ENCODE results near the gene RBM26.

Gene RBM26

DNA sequence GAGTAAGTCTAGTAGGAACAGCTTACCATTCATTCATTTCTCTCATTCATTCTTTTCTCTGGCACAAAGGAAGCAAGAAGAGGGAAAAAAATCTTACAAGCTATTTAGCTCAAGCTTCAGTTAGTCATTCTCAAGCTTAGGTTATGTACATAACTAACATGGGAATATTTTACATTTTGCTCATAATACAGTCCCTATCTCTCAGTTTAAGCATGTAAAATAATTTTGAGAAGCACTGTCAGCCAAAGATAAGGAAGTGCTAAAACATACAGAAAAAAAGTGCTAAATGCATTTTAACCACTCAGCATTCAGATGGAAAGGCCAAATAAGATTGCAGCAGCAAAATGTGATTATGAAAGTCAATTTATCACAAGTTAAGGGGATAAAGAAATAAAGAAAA lies 7.9 kb downstream of the RBM26 start:
- DNase-seq (ENCODE audit: low read depth), result no peak
- in situ Hi-C loops (cut with HindIII; ENCODE audit: low sequenced_read_pairs), result no loop called here
- TF ChIP-seq, protein P1, sequence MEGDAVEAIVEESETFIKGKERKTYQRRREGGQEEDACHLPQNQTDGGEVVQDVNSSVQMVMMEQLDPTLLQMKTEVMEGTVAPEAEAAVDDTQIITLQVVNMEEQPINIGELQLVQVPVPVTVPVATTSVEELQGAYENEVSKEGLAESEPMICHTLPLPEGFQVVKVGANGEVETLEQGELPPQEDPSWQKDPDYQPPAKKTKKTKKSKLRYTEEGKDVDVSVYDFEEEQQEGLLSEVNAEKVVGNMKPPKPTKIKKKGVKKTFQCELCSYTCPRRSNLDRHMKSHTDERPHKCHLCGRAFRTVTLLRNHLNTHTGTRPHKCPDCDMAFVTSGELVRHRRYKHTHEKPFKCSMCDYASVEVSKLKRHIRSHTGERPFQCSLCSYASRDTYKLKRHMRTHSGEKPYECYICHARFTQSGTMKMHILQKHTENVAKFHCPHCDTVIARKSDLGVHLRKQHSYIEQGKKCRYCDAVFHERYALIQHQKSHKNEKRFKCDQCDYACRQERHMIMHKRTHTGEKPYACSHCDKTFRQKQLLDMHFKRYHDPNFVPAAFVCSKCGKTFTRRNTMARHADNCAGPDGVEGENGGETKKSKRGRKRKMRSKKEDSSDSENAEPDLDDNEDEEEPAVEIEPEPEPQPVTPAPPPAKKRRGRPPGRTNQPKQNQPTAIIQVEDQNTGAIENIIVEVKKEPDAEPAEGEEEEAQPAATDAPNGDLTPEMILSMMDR (IDR thresholded peaks at IDR 0.05; ENCODE audit: low read depth, low read length, missing control alignments), result no peak

DNA sequence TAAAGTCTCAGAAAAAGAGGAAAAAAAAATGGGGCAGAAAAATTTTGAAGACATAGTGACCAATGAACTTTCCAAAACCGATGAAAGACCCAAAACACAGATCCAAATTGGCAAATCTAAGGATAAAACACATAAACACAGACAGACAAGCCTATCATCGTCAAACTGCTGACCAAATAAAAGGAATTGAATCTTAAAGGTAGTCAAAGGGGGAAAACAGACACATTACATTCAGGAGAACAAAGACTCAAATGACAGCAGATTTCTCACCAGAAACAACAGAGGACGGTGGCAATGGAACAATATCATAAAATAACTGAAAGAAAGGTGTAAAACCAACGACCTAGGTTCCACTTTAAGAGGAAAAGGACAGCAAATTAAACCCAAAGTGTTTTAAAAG lies 10.2 kb downstream of the RBM26 start:
- H3K4me3 ChIP-seq (ENCODE audit: low read depth, low read length), result no peak overlapping the region
- TF ChIP-seq, protein P1 (IDR thresholded peaks at IDR 0.05; ENCODE audit: low read depth, low read length, missing control alignments), result no peak
- DNase-seq (ENCODE audit: low read depth), result no peak
- in situ Hi-C loops (cut with HindIII; ENCODE audit: low sequenced_read_pairs), result no loop called here

More for the DNA sequence above, 7.9 kb downstream of the RBM26 start:
- no peak overlapping the region for H3K4me3 ChIP-seq (ENCODE audit: low read depth, low read length)

DNA sequence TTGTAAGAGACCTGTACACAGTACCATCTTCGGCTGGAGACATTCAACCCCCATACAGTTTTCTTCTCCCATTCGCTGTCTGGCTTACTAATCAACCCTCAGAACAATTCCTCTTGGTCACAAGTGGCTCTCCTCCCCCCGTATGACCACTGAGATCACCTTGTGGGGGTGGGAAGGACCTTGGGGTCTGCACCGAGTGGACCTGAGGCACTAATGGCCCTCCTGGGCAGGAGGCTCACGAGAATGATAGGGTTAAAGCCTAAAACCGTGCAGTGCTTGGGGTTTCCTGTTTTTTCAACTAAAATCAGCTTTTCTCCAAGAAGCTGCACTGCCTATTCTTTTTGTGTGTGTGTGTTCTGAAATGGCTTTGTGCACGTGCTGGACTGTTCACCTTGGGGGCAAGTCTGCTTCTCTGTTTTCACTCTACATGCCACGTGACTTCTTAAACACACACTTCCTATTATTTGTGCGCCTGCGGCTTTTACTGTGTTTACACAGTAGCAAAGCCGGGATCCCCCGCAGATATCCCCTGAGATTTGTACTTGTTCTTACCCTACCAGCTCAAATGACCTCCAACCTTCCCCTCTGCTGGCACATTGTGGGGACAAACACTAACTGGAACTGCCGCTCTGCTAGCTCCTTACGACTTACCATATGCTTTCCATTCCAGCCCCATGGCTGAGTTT lies 12.3 kb downstream of the RBM26 start:
- TF ChIP-seq, protein P1 (IDR thresholded peaks at IDR 0.05; ENCODE audit: low read depth, low read length, missing control alignments), result no peak
- in situ Hi-C loops (cut with HindIII; ENCODE audit: low sequenced_read_pairs), result no loop called here
- no peak overlapping the region for H3K4me3 ChIP-seq (ENCODE audit: low read depth, low read length)
- DNase-seq (ENCODE audit: low read depth), result no peak

DNA sequence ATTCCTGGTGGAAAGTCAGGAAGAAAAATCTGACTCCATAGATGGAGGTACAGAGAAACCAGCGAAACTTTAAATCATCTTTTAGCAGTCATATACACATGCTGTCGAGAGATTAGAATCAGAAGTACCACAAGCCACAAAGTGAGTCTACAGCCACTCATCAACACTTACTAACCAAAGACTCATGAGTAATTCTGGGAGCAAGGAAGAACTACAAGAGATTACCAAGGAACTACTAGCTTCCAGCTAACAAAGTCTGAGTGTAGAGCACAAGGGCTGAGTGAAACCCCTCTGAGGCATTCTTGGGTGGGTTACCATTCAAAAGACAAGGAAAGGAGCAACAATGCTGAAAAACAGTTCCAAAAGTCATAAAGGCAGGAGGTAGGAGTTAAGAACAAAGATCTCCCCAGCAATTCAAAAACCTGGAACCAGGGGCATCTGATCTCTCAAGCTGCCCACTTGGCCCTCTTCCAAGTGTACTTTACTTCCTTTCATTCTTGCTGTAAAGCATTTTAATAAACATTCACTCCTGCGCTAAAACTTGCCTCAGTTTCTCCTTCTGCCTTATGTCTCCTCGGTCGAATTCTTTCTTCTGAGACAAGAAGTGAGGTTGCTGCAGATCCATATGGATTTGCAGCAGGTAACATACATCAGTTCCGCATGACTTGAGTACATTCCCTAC lies 13.0 kb downstream of the RBM26 start:
- no peak overlapping the region for H3K4me3 ChIP-seq (ENCODE audit: low read depth, low read length)
- TF ChIP-seq, protein P1 (IDR thresholded peaks at IDR 0.05; ENCODE audit: low read depth, low read length, missing control alignments), result no peak
- in situ Hi-C loops (cut with HindIII; ENCODE audit: low sequenced_read_pairs), result no loop called here
- no peak for DNase-seq (ENCODE audit: low read depth)

DNA sequence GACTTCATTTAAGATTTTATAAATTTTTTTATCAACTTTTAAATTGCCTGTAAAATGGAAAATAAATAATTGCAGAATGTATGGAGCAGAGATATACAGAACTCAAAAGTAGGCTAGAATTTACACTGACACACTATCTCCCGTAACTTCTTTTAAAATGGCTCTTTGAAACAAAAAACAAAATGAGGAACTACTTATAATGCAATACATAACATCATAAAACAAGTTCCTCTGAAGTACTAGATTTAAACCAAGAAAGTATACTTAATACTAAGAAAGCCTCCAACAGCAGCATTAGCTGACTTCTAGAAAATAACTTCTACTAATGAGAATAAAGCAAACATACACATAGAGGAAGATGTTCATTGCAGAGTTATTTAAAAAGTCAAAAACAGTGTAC lies 17.0 kb downstream of the RBM26 start:
- no peak for DNase-seq (ENCODE audit: low read depth)
- no peak overlapping the region for H3K4me3 ChIP-seq (ENCODE audit: low read depth, low read length)
- TF ChIP-seq, protein P1 (IDR thresholded peaks at IDR 0.05; ENCODE audit: low read depth, low read length, missing control alignments), result no peak
- in situ Hi-C loops (cut with HindIII; ENCODE audit: low sequenced_read_pairs), result no loop called here

DNA sequence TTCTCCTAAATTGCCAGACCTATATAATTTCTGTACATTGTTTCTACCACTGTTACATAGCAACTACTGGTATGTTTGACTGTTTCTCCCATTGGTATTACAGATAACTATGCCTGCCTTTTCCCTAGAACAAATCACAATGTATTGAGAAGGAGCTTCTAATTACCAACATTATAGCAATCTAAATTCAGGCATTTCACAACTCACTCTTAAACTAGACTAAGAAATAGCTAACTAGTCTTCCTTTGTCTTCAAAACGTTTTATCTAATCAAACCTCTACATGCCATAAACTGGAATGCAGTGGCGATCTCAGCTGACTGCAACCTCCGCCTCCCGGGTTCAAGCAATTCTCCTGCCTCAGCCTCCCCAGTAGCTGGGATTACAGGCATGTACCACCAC lies 18.2 kb downstream of the RBM26 start:
- in situ Hi-C loops (cut with HindIII; ENCODE audit: low sequenced_read_pairs), result no loop called here

More for the DNA sequence above, 18.2 kb downstream of the RBM26 start:
- TF ChIP-seq, protein P1 (IDR thresholded peaks at IDR 0.05; ENCODE audit: low read depth, low read length, missing control alignments), result no peak
- no peak overlapping the region for H3K4me3 ChIP-seq (ENCODE audit: low read depth, low read length)
- no peak for DNase-seq (ENCODE audit: low read depth)
